Measurements from ENCODE around the gene CASP10. TPM values are rescaled to one million over a fixed set of nuclear protein-coding genes. Genes with fewer than 3 reads are reported as not detected.

CASP10 gene, protein sequence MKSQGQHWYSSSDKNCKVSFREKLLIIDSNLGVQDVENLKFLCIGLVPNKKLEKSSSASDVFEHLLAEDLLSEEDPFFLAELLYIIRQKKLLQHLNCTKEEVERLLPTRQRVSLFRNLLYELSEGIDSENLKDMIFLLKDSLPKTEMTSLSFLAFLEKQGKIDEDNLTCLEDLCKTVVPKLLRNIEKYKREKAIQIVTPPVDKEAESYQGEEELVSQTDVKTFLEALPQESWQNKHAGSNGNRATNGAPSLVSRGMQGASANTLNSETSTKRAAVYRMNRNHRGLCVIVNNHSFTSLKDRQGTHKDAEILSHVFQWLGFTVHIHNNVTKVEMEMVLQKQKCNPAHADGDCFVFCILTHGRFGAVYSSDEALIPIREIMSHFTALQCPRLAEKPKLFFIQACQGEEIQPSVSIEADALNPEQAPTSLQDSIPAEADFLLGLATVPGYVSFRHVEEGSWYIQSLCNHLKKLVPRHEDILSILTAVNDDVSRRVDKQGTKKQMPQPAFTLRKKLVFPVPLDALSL
- 0.47 TPM for polyA plus RNA-seq (2013, experiment 1 of 2)
- 0.53 TPM for polyA plus RNA-seq (2013, experiment 2 of 2)

DNA sequence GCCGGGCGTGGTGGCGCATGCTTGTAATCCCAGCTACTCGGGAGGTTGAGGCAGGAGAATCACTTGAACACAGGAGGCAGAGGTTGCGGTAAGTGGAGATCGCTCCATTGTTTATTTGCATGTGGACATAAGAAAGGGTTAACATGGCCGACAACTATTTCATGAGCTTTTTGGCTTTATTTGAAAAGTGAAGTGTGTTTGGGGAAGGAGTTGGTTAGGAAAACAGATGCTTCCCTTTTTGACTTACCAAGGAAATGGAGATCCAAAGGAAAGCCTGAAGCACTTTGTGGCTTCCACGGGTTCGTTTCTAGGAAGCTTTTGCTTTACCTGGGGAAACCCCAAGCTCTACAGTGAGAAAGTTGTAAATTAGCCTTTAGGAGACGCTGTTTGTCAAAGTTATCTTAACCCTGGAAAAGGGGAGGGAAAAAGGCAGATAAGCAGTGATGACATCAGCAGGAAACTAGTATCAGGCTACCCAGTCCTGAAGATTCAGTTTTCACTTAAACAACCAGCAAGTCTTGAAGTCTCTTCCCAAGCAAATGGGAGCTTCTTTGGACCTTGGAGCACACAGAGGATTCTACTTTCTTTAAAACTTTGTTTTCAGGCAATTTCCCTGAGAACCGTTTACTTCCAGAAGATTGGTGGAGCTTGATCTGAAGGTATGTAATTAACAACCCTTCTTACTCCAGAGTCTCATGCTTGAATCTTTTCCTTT lies at the start of gene CASP10:
TSS of gene CASP10 (plus strand) at position 492 of the 715 bp plus-strand sequence. CDS start 2,637 bp downstream, outside the sequence.
- H3K4ac ChIP-seq (ENCODE audit: low read depth in 1 of 2, low read length in 2 of 2): no peak within 1 kb of the TSS
- no peak within 1 kb of the TSS for H3K14ac ChIP-seq (ENCODE audit: low read length in 2 of 2)
- H3K79me1 ChIP-seq (replicated peaks; ENCODE audit: low read length, poor library complexity, severe bottlenecking): no peaks in the 10 kb centered on the region
- H2BK12ac ChIP-seq (ENCODE audit: low read length in 2 of 2): no peak within 1 kb of the TSS
- no peak within 1 kb of the TSS for H3K18ac ChIP-seq (ENCODE audit: low read depth in 1 of 2, low read length in 2 of 2)
- H4K91ac ChIP-seq (ENCODE audit: low read length): no peak within 1 kb of the TSS
- H3K9ac ChIP-seq (ENCODE audit: low read length): peak within 1 kb of the TSS; percentile 95
- no peaks in the 10 kb centered on the region for H3K9me3 ChIP-seq (ENCODE audit: control insufficient read depth, low read length)
- no peak within 1 kb of the TSS for H4K8ac ChIP-seq (ENCODE audit: low read length)
- no peak within 1 kb of the TSS for H3K27ac ChIP-seq (ENCODE audit: low read length, poor library complexity, severe bottlenecking)
- H3K4me2 ChIP-seq (ENCODE audit: low read length, poor library complexity, severe bottlenecking): no peak within 1 kb of the TSS
- peak; percentile 52 for DNase-seq
- no peaks in the 10 kb centered on the region for H3K27me3 ChIP-seq (ENCODE audit: control insufficient read depth in 1 of 2, insufficient read depth in 1 of 2, low read length in 2 of 2)
- H2AK5ac ChIP-seq (ENCODE audit: low read length, severe bottlenecking): no peak within 1 kb of the TSS
- no peak within 1 kb of the TSS for H2AFZ ChIP-seq (ENCODE audit: low read depth, low read length)
- 76% methylated on average over 10 of the region's 11 CpGs for WGBS
- H2BK5ac ChIP-seq (ENCODE audit: low read depth, low read length, poor library complexity, severe bottlenecking): no peak within 1 kb of the TSS
- no peaks in the 10 kb centered on the region for H3K4me1 ChIP-seq (ENCODE audit: control insufficient read depth, insufficient read depth, low read depth, low read length)
- no peak within 1 kb of the TSS for H2BK15ac ChIP-seq (ENCODE audit: low read depth, poor library complexity, severe bottlenecking)
- H3K4me3 ChIP-seq (ENCODE audit: insufficient read depth in 1 of 2, low read depth in 1 of 2, low read length in 2 of 2): peak within 1 kb of the TSS in 1 of 2 experiments; percentile 88
- no peak within 1 kb of the TSS for H2BK120ac ChIP-seq (ENCODE audit: low read depth, low read length)
- no peak within 1 kb of the TSS for H3K23ac ChIP-seq (ENCODE audit: low read length in 2 of 2)
- peaks cover 0 to 4% of the 10 kb centered on the region in 2 experiments for H3K36me3 ChIP-seq (ENCODE audit: control insufficient read depth in 1 of 2, insufficient read depth in 2 of 2, low read depth in 1 of 2, low read length in 2 of 2)

GRCh38 chr2:201135386-201135785 lies 47.6 kb upstream of the CASP10 start:
- Histone ChIP-seq H3K9me3 (ENCODE audit: control insufficient read depth, low read length) (no peaks in the 10 kb centered on the region), H3K27me3 (ENCODE audit: control insufficient read depth in 1 of 2, insufficient read depth in 1 of 2, low read length in 2 of 2) (no peaks in the 10 kb centered on the region), H2AK5ac (ENCODE audit: low read length, severe bottlenecking) (no peak overlapping the region), H3K23ac (ENCODE audit: low read length in 2 of 2) (no peak overlapping the region), H2BK12ac (ENCODE audit: low read length in 2 of 2) (no peak overlapping the region), H2BK15ac (ENCODE audit: low read depth, poor library complexity, severe bottlenecking) (no peak overlapping the region), H2BK120ac (ENCODE audit: low read depth, low read length) (no peak overlapping the region), H2AFZ (ENCODE audit: low read depth, low read length) (no peak overlapping the region), H4K8ac (ENCODE audit: low read length) (no peak overlapping the region), H3K18ac (ENCODE audit: low read depth in 1 of 2, low read length in 2 of 2) (no peak overlapping the region), H2BK5ac (ENCODE audit: low read depth, low read length, poor library complexity, severe bottlenecking) (no peak overlapping the region), H3K4ac (ENCODE audit: low read depth in 1 of 2, low read length in 2 of 2) (no peak overlapping the region), H3K14ac (ENCODE audit: low read length in 2 of 2) (no peak overlapping the region), H3K36me3 (ENCODE audit: control insufficient read depth in 1 of 2, insufficient read depth in 2 of 2, low read depth in 1 of 2, low read length in 2 of 2) (peaks cover 43 to 57% of the 10 kb centered on the region in 2 experiments), H4K91ac (ENCODE audit: low read length) (no peak overlapping the region), H3K4me2 (ENCODE audit: low read length, poor library complexity, severe bottlenecking) (no peak overlapping the region), H3K4me3 (ENCODE audit: insufficient read depth in 1 of 2, low read depth in 1 of 2, low read length in 2 of 2) (no peak overlapping the region), H3K9ac (ENCODE audit: low read length) (peak overlapping the region; percentile 40), H3K27ac (ENCODE audit: low read length, poor library complexity, severe bottlenecking) (no peak overlapping the region), H3K79me1 (replicated peaks; ENCODE audit: low read length, poor library complexity, severe bottlenecking) (peaks cover 23% of the 10 kb centered on the region), H3K4me1 (ENCODE audit: control insufficient read depth, insufficient read depth, low read depth, low read length) (peaks cover 12% of the 10 kb centered on the region)
- WGBS: 44% methylated on average over 4 of the region's 4 CpGs
- DNase-seq: no peak

- no peak overlapping the region for H2AK5ac ChIP-seq (ENCODE audit: low read length, severe bottlenecking)
- peak overlapping the region; percentile 6 for H3K27ac ChIP-seq (ENCODE audit: low read length, poor library complexity, severe bottlenecking)
- H4K91ac ChIP-seq (ENCODE audit: low read length): no peak overlapping the region
- H3K18ac ChIP-seq (ENCODE audit: low read depth in 1 of 2, low read length in 2 of 2): peak overlapping the region; percentile 16 to 55
- H3K23ac ChIP-seq (ENCODE audit: low read length in 2 of 2): no peak overlapping the region
- no peak overlapping the region for H3K4ac ChIP-seq (ENCODE audit: low read depth in 1 of 2, low read length in 2 of 2)
- peak overlapping the region; percentile 39 for H4K8ac ChIP-seq (ENCODE audit: low read length)
- H3K4me2 ChIP-seq (ENCODE audit: low read length, poor library complexity, severe bottlenecking): no peak overlapping the region
- H2BK12ac ChIP-seq (ENCODE audit: low read length in 2 of 2): no peak overlapping the region
- no peaks in the 10 kb centered on the region for H3K27me3 ChIP-seq (ENCODE audit: control insufficient read depth in 1 of 2, insufficient read depth in 1 of 2, low read length in 2 of 2)
- no peak overlapping the region for H2BK120ac ChIP-seq (ENCODE audit: low read depth, low read length)
- H3K36me3 ChIP-seq (ENCODE audit: control insufficient read depth in 1 of 2, insufficient read depth in 2 of 2, low read depth in 1 of 2, low read length in 2 of 2): peaks cover 44 to 72% of the 10 kb centered on the region in 2 experiments
- H3K79me1 ChIP-seq (replicated peaks; ENCODE audit: low read length, poor library complexity, severe bottlenecking): peaks cover 22% of the 10 kb centered on the region
- H2AFZ ChIP-seq (ENCODE audit: low read depth, low read length): no peak overlapping the region
- H3K4me3 ChIP-seq (ENCODE audit: insufficient read depth in 1 of 2, low read depth in 1 of 2, low read length in 2 of 2): no peak overlapping the region
- no peak overlapping the region for H2BK5ac ChIP-seq (ENCODE audit: low read depth, low read length, poor library complexity, severe bottlenecking)
- H3K9ac ChIP-seq (ENCODE audit: low read length): no peak overlapping the region
- no peaks in the 10 kb centered on the region for H3K9me3 ChIP-seq (ENCODE audit: control insufficient read depth, low read length)
- peaks cover 10% of the 10 kb centered on the region for H3K4me1 ChIP-seq (ENCODE audit: control insufficient read depth, insufficient read depth, low read depth, low read length)
- WGBS: 79% methylated on average over 3 of the region's 3 CpGs
- H2BK15ac ChIP-seq (ENCODE audit: low read depth, poor library complexity, severe bottlenecking): no peak overlapping the region
- DNase-seq: no peak
- no peak overlapping the region for H3K14ac ChIP-seq (ENCODE audit: low read length in 2 of 2)
Measured at GRCh38 chr2:201136889-201137321, 46.0 kb upstream of the CASP10 start.
